Activated naive CD4-positive, alpha-beta T cell treated with anti-CD3 and anti-CD28 coated beads, Interleukin-2, amount 10 ng/mL, durations not matched to agents 7 days and 5 days (primary cell): ENCODE data around the gene PDS5B.
A peak's percentile ranks its signal among the peaks of the same experiment; 100 is the strongest.
"Not testable (repeated sequence)": the region's sequence is repeated elsewhere in the genome, so short reads cannot be mapped to it uniquely, and the experiment has no call there.

Source experiments
- CTCF ChIA-PET: fragments of 350-600 bp; sonication (Branson Sonifier 250); formaldehyde crosslinking; loops from one replicate; lab custom pipeline; 2021; ENCODE audit warnings: antibody characterized with exemption; lab: Charles Lee
- DNase-seq: peaks from one replicate; pipeline ENCODE4 v3.0.0-alpha.2; 2020
- H3K27ac Mint-ChIP-seq: one replicate; pipeline ENCODE4 v1.8.0; 2021; ENCODE audit warnings: mild to moderate bottlenecking, moderate library complexity, mixed read lengths
- H3K27me3 Mint-ChIP-seq: one replicate; pipeline ENCODE4 v1.8.0; 2021; ENCODE audit warnings: mild to moderate bottlenecking, mixed read lengths
- H3K36me3 Mint-ChIP-seq: one replicate; pipeline ENCODE4 v1.8.0; 2021; ENCODE audit warnings: mixed read lengths
- H3K4me1 Mint-ChIP-seq: one replicate; pipeline ENCODE4 v1.8.0; 2021; ENCODE audit warnings: mixed read lengths
- H3K4me3 Mint-ChIP-seq: one replicate; pipeline ENCODE4 v1.8.0; 2021; ENCODE audit warnings: mild to moderate bottlenecking, moderate library complexity, mixed read lengths
- H3K9me3 Mint-ChIP-seq: one replicate; pipeline ENCODE4 v1.8.0; 2021; ENCODE audit warnings: mixed read lengths

PDS5B gene, protein sequence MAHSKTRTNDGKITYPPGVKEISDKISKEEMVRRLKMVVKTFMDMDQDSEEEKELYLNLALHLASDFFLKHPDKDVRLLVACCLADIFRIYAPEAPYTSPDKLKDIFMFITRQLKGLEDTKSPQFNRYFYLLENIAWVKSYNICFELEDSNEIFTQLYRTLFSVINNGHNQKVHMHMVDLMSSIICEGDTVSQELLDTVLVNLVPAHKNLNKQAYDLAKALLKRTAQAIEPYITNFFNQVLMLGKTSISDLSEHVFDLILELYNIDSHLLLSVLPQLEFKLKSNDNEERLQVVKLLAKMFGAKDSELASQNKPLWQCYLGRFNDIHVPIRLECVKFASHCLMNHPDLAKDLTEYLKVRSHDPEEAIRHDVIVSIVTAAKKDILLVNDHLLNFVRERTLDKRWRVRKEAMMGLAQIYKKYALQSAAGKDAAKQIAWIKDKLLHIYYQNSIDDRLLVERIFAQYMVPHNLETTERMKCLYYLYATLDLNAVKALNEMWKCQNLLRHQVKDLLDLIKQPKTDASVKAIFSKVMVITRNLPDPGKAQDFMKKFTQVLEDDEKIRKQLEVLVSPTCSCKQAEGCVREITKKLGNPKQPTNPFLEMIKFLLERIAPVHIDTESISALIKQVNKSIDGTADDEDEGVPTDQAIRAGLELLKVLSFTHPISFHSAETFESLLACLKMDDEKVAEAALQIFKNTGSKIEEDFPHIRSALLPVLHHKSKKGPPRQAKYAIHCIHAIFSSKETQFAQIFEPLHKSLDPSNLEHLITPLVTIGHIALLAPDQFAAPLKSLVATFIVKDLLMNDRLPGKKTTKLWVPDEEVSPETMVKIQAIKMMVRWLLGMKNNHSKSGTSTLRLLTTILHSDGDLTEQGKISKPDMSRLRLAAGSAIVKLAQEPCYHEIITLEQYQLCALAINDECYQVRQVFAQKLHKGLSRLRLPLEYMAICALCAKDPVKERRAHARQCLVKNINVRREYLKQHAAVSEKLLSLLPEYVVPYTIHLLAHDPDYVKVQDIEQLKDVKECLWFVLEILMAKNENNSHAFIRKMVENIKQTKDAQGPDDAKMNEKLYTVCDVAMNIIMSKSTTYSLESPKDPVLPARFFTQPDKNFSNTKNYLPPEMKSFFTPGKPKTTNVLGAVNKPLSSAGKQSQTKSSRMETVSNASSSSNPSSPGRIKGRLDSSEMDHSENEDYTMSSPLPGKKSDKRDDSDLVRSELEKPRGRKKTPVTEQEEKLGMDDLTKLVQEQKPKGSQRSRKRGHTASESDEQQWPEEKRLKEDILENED (N-terminal part only)

DNA sequence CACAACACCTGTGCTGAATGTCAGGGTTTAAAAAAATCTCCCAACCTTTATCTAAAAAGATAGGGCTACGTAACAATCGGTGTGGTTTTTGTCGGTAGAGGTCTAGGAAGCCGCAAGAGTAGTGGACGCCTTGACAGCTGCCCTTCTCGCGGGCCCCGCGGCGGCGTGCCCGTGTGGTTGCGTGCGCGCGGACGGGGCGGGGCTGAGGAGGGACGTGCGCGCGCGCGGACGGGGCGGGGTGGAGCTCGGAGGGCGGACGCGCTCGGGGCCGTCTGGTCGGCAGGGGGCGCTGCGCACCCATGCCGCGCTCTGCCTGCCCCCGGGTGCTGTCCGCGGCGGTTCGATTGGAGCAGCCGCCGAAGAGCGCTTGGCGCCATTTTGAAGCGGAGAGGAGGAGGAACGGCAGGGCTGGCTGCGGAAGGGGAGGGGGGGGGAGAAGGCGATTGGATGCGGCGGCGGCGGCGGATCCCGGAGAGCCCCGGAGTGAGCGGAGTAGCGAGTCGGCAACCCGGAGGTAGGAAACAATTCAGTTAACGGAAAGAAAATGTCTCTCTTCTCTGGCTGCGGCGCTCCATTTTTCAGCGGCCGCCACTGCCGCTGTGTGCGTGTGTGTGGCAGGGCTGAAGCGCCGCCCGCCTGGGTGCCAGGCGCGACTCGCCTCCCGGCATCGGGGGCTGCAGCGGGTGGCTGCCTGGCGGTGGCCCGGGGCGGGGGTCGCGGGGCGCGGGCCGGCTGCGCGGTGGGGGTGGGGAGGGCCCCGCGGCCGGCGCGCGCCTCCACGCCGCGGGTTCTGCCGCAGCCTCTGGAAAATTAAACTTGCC is at the start of gene PDS5B:
Gene PDS5B, plus strand, starts transcription at position 373 of the 821 bp plus-strand sequence. CDS start 62,321 bp downstream, outside the sequence.
- H3K4me1 Mint-ChIP-seq = peaks cover 40% of the 10 kb centered on the region
- peaks cover 11% of the 10 kb centered on the region for H3K36me3 Mint-ChIP-seq
- no peaks in the 10 kb centered on the region for H3K9me3 Mint-ChIP-seq
- DNase-seq = peak; percentile 95
- peak within 1 kb of the TSS; percentile 96 for H3K4me3 Mint-ChIP-seq
- H3K27ac Mint-ChIP-seq = peak within 1 kb of the TSS; percentile 96
- CTCF ChIA-PET = interaction anchor here (0.9 to 2.5 kb wide), 11 partner anchors 15 to 1136 kb away, joined by 3 to 17 read pairs (median 5); no protein-coding TSS in a partner anchor
- peaks cover 11% of the 10 kb centered on the region for H3K27me3 Mint-ChIP-seq

DNA sequence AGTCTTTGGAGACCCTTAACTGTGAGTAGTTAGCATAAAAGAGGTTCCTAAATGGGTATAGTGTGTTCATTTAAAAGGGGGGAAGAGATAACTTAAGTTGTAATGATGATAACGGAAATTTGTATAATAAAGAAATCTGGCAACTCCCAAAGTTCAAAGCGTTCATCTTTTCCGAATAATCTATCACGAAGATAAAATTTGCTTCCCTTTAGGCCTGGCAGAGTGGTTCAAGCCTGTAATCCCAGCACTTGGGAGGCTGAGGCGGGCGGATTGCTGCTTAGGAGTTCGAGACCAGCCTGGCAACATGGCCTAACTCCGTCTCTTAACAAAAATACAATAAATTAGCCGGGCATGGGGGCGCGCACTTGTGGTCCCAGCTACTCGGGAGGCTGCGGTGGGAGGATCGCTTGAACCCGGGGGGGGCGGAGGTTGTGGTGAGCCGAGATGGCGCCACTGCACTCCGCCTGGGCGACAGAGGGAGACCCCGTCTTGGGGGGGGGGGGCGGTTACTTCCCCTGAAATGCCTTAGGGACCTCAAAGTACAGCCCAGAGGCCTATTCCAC is 48.6 kb upstream of the PDS5B start:
- H3K27ac Mint-ChIP-seq = peak overlapping the region; percentile 100
- DNase-seq = peak; percentile 61
- peaks cover 5% of the 10 kb centered on the region for H3K27me3 Mint-ChIP-seq
- H3K9me3 Mint-ChIP-seq = no peaks in the 10 kb centered on the region
- CTCF ChIA-PET = interaction anchor here (1.0 to 1.4 kb wide), 4 partner anchors 43 to 536 kb away, joined by 3 to 5 read pairs (median 3); no protein-coding TSS in a partner anchor
- peak overlapping the region; percentile 96 for H3K4me3 Mint-ChIP-seq
- peaks cover 54% of the 10 kb centered on the region for H3K4me1 Mint-ChIP-seq
- peaks cover 43% of the 10 kb centered on the region for H3K36me3 Mint-ChIP-seq

DNA sequence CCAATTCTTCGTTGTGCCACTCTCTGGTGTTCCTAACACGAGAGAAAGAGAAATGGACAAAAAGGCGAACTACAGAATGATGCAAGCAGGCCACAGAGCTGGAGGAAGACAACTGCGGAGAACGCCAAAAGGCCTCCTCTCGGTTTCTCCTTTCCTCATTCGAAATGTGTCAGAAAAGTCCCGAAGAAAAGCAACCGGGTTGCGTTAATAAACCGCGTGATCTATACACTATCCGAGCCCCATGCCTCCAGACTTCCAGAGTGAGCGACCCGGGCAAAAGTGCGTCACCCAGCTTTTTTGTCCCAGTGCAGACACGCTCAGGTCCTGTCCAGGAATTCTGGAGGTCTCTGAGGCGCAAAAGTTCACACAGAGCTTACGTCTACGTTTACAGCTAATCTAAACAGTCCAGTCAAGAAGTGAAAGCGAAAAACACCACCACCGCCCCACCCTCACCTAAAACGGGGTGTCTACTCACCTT is 48.1 kb upstream of the PDS5B start:
- Mint-ChIP-seq H3K27me3 (peaks cover 5% of the 10 kb centered on the region), H3K4me1 (peaks cover 49% of the 10 kb centered on the region), H3K9me3 (no peaks in the 10 kb centered on the region), H3K36me3 (peaks cover 39% of the 10 kb centered on the region), H3K27ac (peak overlapping the region; percentile 100), H3K4me3 (peak overlapping the region; percentile 96)
- peak; percentile 84 for DNase-seq
- CTCF ChIA-PET = interaction anchor here (1.0 to 1.4 kb wide), 4 partner anchors 43 to 536 kb away, joined by 3 to 5 read pairs (median 3); no protein-coding TSS in a partner anchor

DNA sequence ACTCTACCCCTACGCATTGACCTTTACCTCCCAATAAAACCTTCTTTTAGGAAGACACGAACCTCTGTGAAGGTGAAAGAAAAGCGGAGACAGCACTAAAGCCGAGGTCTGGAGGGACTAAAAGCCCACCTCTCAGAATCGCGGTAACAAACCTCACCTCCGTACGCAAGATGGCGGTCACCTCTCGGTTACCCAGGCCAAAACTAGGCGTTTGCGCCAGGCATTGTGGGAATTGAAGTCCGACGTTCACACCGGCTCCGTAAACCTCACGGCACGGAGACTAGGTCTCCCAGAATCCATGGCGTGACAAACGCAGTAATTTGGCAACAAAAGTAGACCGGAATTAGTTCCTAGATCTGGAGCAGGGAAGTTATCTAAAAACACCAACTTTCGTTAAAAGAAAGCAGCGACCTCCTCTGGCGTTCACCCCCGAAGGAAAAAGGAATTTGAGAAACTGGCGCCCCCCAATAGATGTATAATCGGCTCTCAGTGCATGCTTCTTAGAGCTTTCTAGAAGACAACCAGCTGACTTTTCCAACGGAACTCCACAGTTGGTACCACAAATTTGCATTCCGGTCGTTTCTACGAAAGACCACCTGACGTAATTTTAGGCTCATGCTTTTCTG is 47.5 kb upstream of the PDS5B start, which contains the start of gene N4BP2L2:
Gene N4BP2L2, minus strand, starts transcription at position 175 of the 626 bp plus-strand sequence. CDS start 1,768 bp downstream, outside the sequence.
- CTCF ChIA-PET = interaction anchor here (1.0 to 1.4 kb wide), 4 partner anchors 42 to 537 kb away, joined by 3 to 5 read pairs (median 3); no protein-coding TSS in a partner anchor
- Mint-ChIP-seq H3K9me3 (no peaks in the 10 kb centered on the region), H3K27me3 (peaks cover 5% of the 10 kb centered on the region)

DNA sequence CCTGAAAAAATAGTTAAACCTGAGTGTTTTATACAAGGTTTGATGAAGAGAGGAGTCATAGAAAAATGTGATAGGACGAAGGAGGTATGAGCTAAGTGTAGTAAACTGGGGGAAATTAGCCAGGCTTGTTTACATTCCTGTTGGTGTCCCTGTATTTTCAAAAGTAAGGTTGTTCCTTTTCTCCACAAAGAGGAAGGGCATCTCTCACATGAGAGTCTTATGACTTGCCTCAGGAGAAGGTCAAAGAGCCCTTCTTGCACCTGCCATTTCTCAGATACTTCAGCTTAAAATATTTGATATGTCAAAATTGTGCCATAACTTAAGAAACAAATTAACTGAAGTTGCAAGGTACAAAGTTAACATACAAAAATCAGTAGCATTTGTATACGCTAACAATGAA is 44.0 kb upstream of the PDS5B start:
- Mint-ChIP-seq H3K27ac (no peak overlapping the region), H3K36me3 (peaks cover 9% of the 10 kb centered on the region), H3K9me3 (no peaks in the 10 kb centered on the region), H3K4me1 (peaks cover 15% of the 10 kb centered on the region), H3K27me3 (peaks cover 6% of the 10 kb centered on the region), H3K4me3 (no peak overlapping the region)
- no peak for DNase-seq
- CTCF ChIA-PET = no interaction called here

More for the DNA sequence above, 47.5 kb upstream of the PDS5B start, which contains the start of gene N4BP2L2:
- Mint-ChIP-seq H3K4me1 (peaks cover 45% of the 10 kb centered on the region), H3K4me3 (peak within 1 kb of the TSS; percentile 96), H3K27ac (peak within 1 kb of the TSS; percentile 100), H3K36me3 (peaks cover 34% of the 10 kb centered on the region)
- peak; percentile 95 for DNase-seq

DNA sequence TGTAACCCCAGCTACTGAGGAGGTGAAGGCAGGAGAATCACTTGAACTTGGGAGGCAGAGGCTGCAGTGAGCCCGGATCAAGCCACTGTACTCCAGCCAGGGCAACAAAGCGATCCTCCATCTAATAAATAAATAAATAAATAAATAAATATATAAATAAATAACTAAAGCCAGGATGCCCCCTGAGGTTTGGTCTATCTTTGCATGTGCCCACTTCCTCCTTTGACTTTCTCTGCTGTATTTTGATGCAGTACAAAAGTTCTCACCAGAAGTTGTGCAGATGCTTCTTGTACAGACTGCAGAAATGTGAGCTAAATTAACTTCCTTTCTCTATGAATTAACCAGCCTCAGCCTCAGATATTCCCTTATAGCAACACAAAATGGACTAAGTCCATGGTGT is 41.2 kb upstream of the PDS5B start:
- Mint-ChIP-seq H3K9me3 (no peaks in the 10 kb centered on the region), H3K4me3 (no peak overlapping the region), H3K4me1 (peaks cover 3% of the 10 kb centered on the region), H3K36me3 (no peaks in the 10 kb centered on the region), H3K27ac (no peak overlapping the region), H3K27me3 (peaks cover 8% of the 10 kb centered on the region)
- DNase-seq = no peak
- CTCF ChIA-PET = interaction anchor here (1.4 kb wide), 1 partner anchor 43 kb away, joined by 3 read pairs; no protein-coding TSS in a partner anchor

DNA sequence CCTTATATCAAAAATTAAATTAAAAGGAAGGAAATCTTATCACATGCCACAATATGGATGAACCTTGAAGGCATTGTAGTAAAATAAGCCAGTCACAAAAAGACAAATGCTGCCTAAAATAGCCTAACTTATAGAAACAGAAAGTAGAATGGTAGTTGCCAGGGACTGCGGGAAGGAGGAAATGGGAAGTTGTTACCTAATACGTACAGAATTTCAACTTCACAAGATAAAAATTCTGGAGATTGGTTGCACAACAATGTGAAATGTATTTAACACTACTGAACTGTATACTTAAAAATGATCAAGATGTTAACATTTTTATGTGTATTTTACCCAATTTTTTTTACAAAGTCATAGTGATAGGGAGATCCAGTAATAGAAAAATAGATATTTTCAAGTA is 37.4 kb upstream of the PDS5B start:
- Mint-ChIP-seq H3K9me3 (no peaks in the 10 kb centered on the region), H3K36me3 (no peaks in the 10 kb centered on the region), H3K4me1 (peaks cover 3% of the 10 kb centered on the region), H3K27ac (no peak overlapping the region), H3K27me3 (peaks cover 8% of the 10 kb centered on the region), H3K4me3 (no peak overlapping the region)
- DNase-seq = no peak
- CTCF ChIA-PET = no interaction called here

DNA sequence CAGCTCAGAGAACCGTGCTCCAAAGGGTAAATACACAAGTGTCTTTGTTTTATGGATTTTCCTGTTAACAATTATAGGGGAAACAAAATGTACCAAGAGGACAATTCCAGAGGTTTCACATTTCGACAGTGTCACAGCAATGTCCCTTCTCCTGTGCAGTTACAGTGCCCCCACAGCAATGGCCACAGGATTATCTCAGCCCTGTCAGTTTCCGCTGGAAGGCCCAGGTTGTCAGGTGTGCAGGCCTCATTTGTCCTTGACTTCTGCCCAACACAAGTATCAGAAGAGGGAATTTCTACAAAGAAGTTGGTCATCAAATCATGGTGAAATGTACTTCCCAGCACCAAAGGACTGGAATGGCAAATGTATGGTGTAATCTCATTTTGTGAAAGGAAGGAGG is 36.5 kb upstream of the PDS5B start:
- Mint-ChIP-seq H3K4me3 (no peak overlapping the region), H3K36me3 (no peaks in the 10 kb centered on the region), H3K27ac (no peak overlapping the region), H3K27me3 (peaks cover 8% of the 10 kb centered on the region), H3K9me3 (no peaks in the 10 kb centered on the region), H3K4me1 (peaks cover 3% of the 10 kb centered on the region)
- CTCF ChIA-PET = no interaction called here
- DNase-seq = no peak

DNA sequence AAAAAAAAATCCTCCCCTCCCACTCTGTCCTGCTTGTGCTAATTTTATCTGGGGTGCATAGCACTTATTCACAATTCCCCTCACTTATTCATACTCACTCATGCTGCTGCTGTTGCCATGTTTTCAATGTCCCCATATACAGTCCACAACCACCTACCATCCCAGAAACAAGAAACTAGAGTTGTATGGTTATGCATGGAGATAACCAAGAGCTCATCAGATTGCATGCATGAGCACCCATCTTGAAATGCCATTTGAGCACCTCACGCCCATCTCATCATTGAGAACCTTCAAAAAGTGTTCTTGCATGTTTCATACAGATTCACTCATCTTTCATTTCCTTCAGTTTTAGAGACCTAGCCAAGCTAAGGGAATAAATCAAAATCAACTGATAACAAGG is 32.5 kb upstream of the PDS5B start:
- CTCF ChIA-PET = no interaction called here

DNA sequence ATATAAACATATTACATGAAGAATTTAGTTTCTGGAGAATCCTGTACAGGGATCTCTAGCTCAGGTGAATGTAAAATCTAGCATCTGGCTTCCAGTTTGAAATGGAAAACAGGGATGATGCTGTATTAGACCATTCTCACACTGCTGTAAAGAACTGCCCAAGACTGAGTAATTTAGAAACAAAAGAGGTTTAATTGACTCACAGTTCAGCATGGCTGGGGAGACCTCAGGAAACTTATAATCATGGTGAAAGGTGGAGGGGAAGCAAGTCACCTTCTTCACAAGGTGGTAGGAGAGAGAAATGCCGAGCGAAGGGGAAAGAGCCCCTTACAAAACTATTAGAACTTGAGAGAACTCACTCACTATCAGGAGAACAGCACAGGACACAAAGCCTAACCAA is 30.6 kb upstream of the PDS5B start:
- Mint-ChIP-seq H3K27ac (no peak overlapping the region), H3K36me3 (no peaks in the 10 kb centered on the region), H3K27me3 (peaks cover 4% of the 10 kb centered on the region), H3K4me3 (no peak overlapping the region), H3K4me1 (no peaks in the 10 kb centered on the region), H3K9me3 (peaks cover 2% of the 10 kb centered on the region)
- no peak for DNase-seq
- CTCF ChIA-PET = no interaction called here

More for the DNA sequence above, 32.5 kb upstream of the PDS5B start:
- no peaks in the 10 kb centered on the region for H3K36me3 Mint-ChIP-seq
- peaks cover 4% of the 10 kb centered on the region for H3K27me3 Mint-ChIP-seq
- H3K4me3 Mint-ChIP-seq = no peak overlapping the region
- no peak overlapping the region for H3K27ac Mint-ChIP-seq
- DNase-seq = no peak
- H3K4me1 Mint-ChIP-seq = peaks cover under 1% of the 10 kb centered on the region
- no peaks in the 10 kb centered on the region for H3K9me3 Mint-ChIP-seq

DNA sequence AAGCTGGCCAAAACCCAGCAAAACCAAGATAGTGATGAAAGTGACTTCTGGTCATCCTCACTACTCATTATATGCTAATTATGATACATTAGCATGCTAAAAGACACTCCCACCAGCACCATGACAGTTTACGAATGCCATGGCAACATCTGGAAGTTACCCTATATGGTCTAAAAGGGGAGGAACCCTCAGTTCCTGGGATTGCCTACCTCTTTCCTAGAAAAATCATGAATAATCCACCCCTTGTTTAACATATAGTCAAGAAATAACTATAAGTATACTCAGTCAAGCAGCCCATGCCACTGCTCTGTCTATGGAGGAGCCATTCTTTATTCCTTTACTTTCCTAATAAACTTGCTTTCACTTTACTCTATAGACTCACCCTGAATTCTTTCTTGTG is 25.4 kb upstream of the PDS5B start:
- CTCF ChIA-PET, H3K4me3 Mint-ChIP-seq, DNase-seq, H3K4me1 Mint-ChIP-seq, H3K27me3 Mint-ChIP-seq, H3K36me3 Mint-ChIP-seq, H3K27ac Mint-ChIP-seq: not testable (repeated sequence)
- peaks cover 19% of the 10 kb centered on the region for H3K9me3 Mint-ChIP-seq

DNA sequence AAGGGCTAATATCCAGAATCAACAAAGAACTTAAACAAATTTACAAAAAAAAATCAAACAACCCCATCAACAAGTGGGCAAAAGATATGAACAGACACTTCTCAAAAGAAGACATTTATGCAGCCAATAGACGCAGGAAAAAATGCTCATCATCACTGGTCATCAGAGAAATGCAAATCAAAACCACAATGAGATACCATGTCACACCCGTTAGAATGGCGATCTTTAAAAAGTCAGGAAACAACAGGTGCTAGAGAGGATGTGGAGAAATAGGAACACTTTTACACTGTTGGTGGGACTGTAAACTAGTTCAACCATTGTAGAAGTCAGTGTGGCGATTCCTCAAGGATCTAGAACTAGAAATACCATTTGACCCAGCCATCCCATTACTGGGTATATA is 10.6 kb upstream of the PDS5B start:
- DNase-seq, CTCF ChIA-PET, H3K36me3 Mint-ChIP-seq, H3K27me3 Mint-ChIP-seq, H3K27ac Mint-ChIP-seq, H3K4me3 Mint-ChIP-seq, H3K4me1 Mint-ChIP-seq: not testable (repeated sequence)
- H3K9me3 Mint-ChIP-seq = peaks cover 20% of the 10 kb centered on the region
